A549 (cell line): ENCODE measurements around the gene ZBTB38. TPM values are rescaled to one million over a fixed set of nuclear protein-coding genes. Genes with fewer than 3 reads are reported as not detected.

Source experiments
- BHLHE40 ChIP-seq: IDR thresholded peaks from 2 replicates; pipeline ENCODE4 v1.6.1; 2012; ENCODE audit warnings: low read depth, low read length, inconsistent platforms
- CBX2 ChIP-seq: fragments of 200-600 bp; sonication (generic); IDR thresholded peaks from 2 replicates; pipeline ENCODE4 v1.6.1; 2016; ENCODE audit warnings: low read depth, mild to moderate bottlenecking, borderline replicate concordance
- CEBPB ChIP-seq, 2 experiments: fragments of >200 bp in 1 of 2; sonication (Bioruptor Twin) in 1 of 2; formaldehyde crosslinking in 1 of 2; IDR thresholded peaks; 2 replicates each; pipeline ENCODE4 v1.6.1; 2012 to 2016
- CHD2 ChIP-seq: fragments of 150-350 bp; IDR thresholded peaks from 2 replicates; pipeline ENCODE4 v1.6.1; 2014; ENCODE audit warnings: low read length; ENCODE audit not compliant: partially characterized antibody
- CHD4 ChIP-seq: fragments of 200-600 bp; sonication (generic); IDR thresholded peaks from 2 replicates; pipeline ENCODE4 v1.6.1; 2016; ENCODE audit warnings: antibody characterized with exemption, mild to moderate bottlenecking, borderline replicate concordance
- EHF ChIP-seq: fragments of 250-450 bp; sonication (Bioruptor Pico); IDR thresholded peaks from 2 replicates; pipeline ENCODE4 v1.5.0; 2020; ENCODE audit warnings: mild to moderate bottlenecking
- EP300 ChIP-seq, 2 experiments: fragments of >200 bp; sonication (Bioruptor Twin); formaldehyde crosslinking; IDR thresholded peaks; 2 replicates in 1 of 2; 3 replicates in 1 of 2; pipeline ENCODE4 v1.6.1; 2016 to 2017
- FOXS1 ChIP-seq: fragments of 250-450 bp; sonication (Bioruptor Pico); IDR thresholded peaks from 2 replicates; pipeline ENCODE4 v1.5.0; 2020; ENCODE audit warnings: mild to moderate bottlenecking, moderate library complexity
- HDAC2 ChIP-seq: fragments of 200-600 bp; sonication (generic); IDR thresholded peaks from 2 replicates; pipeline ENCODE4 v1.6.1; 2016
- HOXA7 ChIP-seq: fragments of 250-450 bp; sonication (Bioruptor Pico); IDR thresholded peaks from 2 replicates; pipeline ENCODE4 v1.5.0; 2020; ENCODE audit warnings: mild to moderate bottlenecking, moderate library complexity
- HOXB5 ChIP-seq: fragments of 250-450 bp; sonication (Bioruptor Pico); IDR thresholded peaks from 2 replicates; pipeline ENCODE4 v1.5.0; 2020; ENCODE audit warnings: mild to moderate bottlenecking, moderate library complexity
- JUN ChIP-seq, 2 experiments: fragments of >200 bp; sonication (Bioruptor Twin); formaldehyde crosslinking; IDR thresholded peaks; 2 replicates in 1 of 2; 3 replicates in 1 of 2; pipeline ENCODE4 v1.6.1; 2016 to 2017
- JUNB ChIP-seq: fragments of >200 bp; sonication (Bioruptor Twin); formaldehyde crosslinking; IDR thresholded peaks from 2 replicates; pipeline ENCODE4 v1.6.1; 2016
- KDM5A ChIP-seq: fragments of 200-600 bp; sonication (generic); IDR thresholded peaks from 2 replicates; pipeline ENCODE4 v1.6.1; 2016; ENCODE audit warnings: antibody characterized with exemption, mild to moderate bottlenecking
- MAZ ChIP-seq: fragments of 150-350 bp; IDR thresholded peaks from 2 replicates; pipeline ENCODE4 v1.6.1; 2014; ENCODE audit warnings: antibody characterized with exemption, low read depth, low read length, borderline replicate concordance
- MYC ChIP-seq: IDR thresholded peaks from 2 replicates; pipeline ENCODE4 v1.6.1; 2012; ENCODE audit warnings: mild to moderate bottlenecking, inconsistent platforms, low read length, improper control_type of control experiment, borderline replicate concordance
- NFE2L2 ChIP-seq: fragments of 150-350 bp; conservative IDR thresholded peaks from 2 replicates; pipeline ENCODE4 v1.6.1; 2014; ENCODE audit warnings: low read length
- NR3C1 ChIP-seq: fragments of >200 bp; sonication (Bioruptor Twin); formaldehyde crosslinking; IDR thresholded peaks from 3 replicates; pipeline ENCODE4 v1.6.1; 2017
- POLR2A ChIP-seq: IDR thresholded peaks from 2 replicates; pipeline ENCODE4 v1.6.1; 2012; ENCODE audit warnings: mild to moderate bottlenecking, low read length
- RFX5 ChIP-seq: fragments of 450-650 bp; IDR thresholded peaks from 2 replicates; pipeline ENCODE4 v1.7.1; 2014; ENCODE audit warnings: antibody characterized with exemption, mild to moderate bottlenecking, moderate library complexity
- SREBF2 ChIP-seq: fragments of 450-650 bp; IDR thresholded peaks from 2 replicates; pipeline ENCODE4 v1.6.1; 2014; ENCODE audit warnings: mild to moderate bottlenecking, moderate library complexity
- TFCP2L1 ChIP-seq: fragments of 250-450 bp; sonication (Bioruptor Pico); IDR thresholded peaks from 2 replicates; pipeline ENCODE4 v1.5.0; 2021; ENCODE audit warnings: mild to moderate bottlenecking
- ZNF302 ChIP-seq: fragments of 250-450 bp; sonication (Bioruptor Pico); IDR thresholded peaks from 2 replicates; pipeline ENCODE4 v1.9.0; 2021; ENCODE audit warnings: inconsistent platforms, mild to moderate bottlenecking, moderate library complexity
- polyA plus RNA-seq, 4 experiments: library from polyadenylated mRNA; depleted of rRNA in 3 of 4; stranded (reverse); fragments of >200 nt; fragmentation: RNase III in 1 of 4; extraction: RNeasy Plus Mini Kit Qiagen cat#74134 plus additional on column Dnase treatment in 1 of 4; gene quantifications; 2 replicates in 3 of 4; 3 replicates in 1 of 4; pipeline ENCODE4 v1.2.3, GENCODE V29; 2011 to 2017
- TF ChIP-seq, protein P1 (sequence below): IDR thresholded peaks from 2 replicates; pipeline ENCODE4 v1.6.1; 2012
- TF ChIP-seq, protein P2 (sequence below): fragments of 450-650 bp; IDR thresholded peaks from 2 replicates; pipeline ENCODE4 v1.6.1; 2014; ENCODE audit warnings: antibody characterized with exemption
- TF ChIP-seq, protein P3 (sequence below): fragments of 250-450 bp; sonication (Bioruptor Pico); IDR thresholded peaks from 2 replicates; pipeline ENCODE4 v1.5.0; 2021; ENCODE audit warnings: mild to moderate bottlenecking, moderate library complexity, borderline replicate concordance
- TF ChIP-seq, protein P4 (sequence below): fragments of >200 bp; sonication (Bioruptor Twin); formaldehyde crosslinking; IDR thresholded peaks from 2 replicates; pipeline ENCODE4 v1.6.1; 2016
- TF ChIP-seq, protein P5 (sequence below): IDR thresholded peaks from 2 replicates; pipeline ENCODE4 v1.6.1; 2012
- TF ChIP-seq, protein P6 (sequence below): IDR thresholded peaks from 2 replicates; pipeline ENCODE4 v1.6.1; 2012; ENCODE audit warnings: low read depth, borderline replicate concordance

Gene ZBTB38
- polyA plus RNA-seq, 2 of the 4 experiments (the other 2 are of a cell fraction): 72.0 to 110 TPM

DNA sequence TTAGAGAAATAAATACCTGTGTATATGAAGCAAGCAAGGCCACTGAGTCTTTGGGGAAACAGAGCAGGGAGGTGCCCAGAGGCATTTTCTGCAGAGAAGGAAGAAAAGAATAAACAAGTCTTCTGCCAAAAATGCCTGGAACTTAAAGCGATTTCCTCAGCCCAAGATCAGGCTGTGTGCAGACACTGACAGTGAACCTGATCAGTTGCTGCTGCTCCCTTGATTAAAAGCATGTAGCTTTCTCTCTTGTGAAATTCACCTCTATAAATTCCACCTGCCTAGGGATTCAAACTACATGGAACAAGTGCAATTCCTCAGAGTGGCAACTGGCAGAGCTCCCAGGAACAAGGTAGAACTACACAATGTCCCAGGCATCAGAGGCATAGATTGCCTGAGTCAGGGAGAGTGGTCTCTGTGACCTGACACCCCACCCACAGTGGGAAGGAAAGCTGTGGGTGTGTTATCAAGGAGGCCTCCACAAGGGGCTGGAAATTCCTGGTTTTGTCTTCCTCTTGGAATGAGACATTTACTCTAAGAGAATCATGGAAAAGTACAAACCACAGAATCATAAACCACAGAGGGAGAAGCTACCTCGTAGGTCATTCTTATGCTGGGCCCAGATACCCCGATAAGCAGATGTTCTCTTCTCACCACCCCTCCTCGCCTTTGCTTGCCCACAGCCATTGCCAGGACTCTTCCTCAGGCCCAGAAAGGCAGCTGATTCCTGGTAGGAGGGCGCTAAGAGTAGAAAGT, 1.8 kb upstream of the ZBTB38 start (continued):
- TF ChIP-seq HOXA7 (no peak), CEBPB (IDR thresholded peaks at IDR 0.05) (peak; percentile 64 to 77; a peak in 3 of 4 replicates), BHLHE40 (no peak), ZNF302 (CRISPR knock-in tag) (no peak), CBX2 (no peak), FOXS1 (CRISPR knock-in tag) (no peak), KDM5A (no peak), CHD2 (no peak), NFE2L2 (no peak), JUN (IDR thresholded peaks at IDR 0.05) (peak; percentile 73 to 84; a peak in 3 of 5 replicates), CHD4 (no peak), MAZ (no peak), JUNB (peak; percentile 60; the same call in 1 of the 2 replicates), POLR2A (no peak), RFX5 (no peak), NR3C1 (no peak), EP300 (IDR thresholded peaks at IDR 0.05) (peak; percentile 66 to 91; a peak in 3 of 5 replicates), SREBF2 (no peak), TFCP2L1 (CRISPR knock-in tag) (no peak), EHF (CRISPR knock-in tag) (0 out of 2 replicates have a peak, but pooled peaks have one; percentile 57), MYC (no peak), HOXB5 (no peak), HDAC2 (no peak)
- TF ChIP-seq, protein P1, sequence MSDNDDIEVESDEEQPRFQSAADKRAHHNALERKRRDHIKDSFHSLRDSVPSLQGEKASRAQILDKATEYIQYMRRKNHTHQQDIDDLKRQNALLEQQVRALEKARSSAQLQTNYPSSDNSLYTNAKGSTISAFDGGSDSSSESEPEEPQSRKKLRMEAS: no peak
- TF ChIP-seq, protein P2, sequence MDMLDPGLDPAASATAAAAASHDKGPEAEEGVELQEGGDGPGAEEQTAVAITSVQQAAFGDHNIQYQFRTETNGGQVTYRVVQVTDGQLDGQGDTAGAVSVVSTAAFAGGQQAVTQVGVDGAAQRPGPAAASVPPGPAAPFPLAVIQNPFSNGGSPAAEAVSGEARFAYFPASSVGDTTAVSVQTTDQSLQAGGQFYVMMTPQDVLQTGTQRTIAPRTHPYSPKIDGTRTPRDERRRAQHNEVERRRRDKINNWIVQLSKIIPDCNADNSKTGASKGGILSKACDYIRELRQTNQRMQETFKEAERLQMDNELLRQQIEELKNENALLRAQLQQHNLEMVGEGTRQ: no peak
- TF ChIP-seq, protein P3, sequence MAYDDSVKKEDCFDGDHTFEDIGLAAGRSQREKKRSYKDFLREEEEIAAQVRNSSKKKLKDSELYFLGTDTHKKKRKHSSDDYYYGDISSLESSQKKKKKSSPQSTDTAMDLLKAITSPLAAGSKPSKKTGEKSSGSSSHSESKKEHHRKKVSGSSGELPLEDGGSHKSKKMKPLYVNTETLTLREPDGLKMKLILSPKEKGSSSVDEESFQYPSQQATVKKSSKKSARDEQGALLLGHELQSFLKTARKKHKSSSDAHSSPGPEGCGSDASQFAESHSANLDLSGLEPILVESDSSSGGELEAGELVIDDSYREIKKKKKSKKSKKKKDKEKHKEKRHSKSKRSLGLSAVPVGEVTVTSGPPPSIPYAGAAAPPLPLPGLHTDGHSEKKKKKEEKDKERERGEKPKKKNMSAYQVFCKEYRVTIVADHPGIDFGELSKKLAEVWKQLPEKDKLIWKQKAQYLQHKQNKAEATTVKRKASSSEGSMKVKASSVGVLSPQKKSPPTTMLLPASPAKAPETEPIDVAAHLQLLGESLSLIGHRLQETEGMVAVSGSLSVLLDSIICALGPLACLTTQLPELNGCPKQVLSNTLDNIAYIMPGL (CRISPR knock-in tag): no peak
- TF ChIP-seq, protein P4, sequence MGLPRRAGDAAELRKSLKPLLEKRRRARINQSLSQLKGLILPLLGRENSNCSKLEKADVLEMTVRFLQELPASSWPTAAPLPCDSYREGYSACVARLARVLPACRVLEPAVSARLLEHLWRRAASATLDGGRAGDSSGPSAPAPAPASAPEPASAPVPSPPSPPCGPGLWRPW: no peak
- TF ChIP-seq, protein P5, sequence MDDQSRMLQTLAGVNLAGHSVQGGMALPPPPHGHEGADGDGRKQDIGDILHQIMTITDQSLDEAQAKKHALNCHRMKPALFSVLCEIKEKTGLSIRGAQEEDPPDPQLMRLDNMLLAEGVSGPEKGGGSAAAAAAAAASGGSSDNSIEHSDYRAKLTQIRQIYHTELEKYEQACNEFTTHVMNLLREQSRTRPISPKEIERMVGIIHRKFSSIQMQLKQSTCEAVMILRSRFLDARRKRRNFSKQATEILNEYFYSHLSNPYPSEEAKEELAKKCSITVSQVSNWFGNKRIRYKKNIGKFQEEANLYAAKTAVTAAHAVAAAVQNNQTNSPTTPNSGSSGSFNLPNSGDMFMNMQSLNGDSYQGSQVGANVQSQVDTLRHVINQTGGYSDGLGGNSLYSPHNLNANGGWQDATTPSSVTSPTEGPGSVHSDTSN: no peak
- TF ChIP-seq, protein P6, sequence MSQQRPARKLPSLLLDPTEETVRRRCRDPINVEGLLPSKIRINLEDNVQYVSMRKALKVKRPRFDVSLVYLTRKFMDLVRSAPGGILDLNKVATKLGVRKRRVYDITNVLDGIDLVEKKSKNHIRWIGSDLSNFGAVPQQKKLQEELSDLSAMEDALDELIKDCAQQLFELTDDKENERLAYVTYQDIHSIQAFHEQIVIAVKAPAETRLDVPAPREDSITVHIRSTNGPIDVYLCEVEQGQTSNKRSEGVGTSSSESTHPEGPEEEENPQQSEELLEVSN: no peak
